C4-2B (cell line): ENCODE data around the gene CLEC18C.

ENCODE experiments used
- ZFX ChIP-seq: fragments of 450-650 bp; IDR thresholded peaks from 2 replicates; pipeline ENCODE4 v1.6.1; 2017
- TF ChIP-seq, protein P1 (sequence below): fragments of 450-650 bp; conservative IDR thresholded peaks from 2 replicates; pipeline ENCODE4 v1.5.1; 2017; ENCODE audit warnings: mild to moderate bottlenecking

DNA sequence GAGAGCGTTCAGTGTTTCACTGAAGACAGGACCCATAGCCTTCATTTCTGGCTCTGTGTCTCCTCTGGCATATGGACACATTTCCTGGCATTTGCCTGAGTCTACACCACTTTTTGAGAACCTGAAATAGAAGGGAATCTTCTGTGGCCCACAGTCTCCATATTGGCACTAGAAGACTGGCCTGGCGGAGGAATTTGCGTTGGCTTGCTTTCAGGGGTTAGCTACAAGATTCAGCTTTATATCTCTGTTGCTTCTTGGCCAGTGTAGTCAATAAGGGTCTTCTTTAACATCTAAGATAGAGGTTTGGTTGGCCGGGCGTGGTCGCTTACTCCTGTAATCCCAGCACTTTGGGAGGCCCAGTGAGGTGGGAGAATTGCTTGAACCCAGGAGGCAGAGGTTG lies 12.8 kb upstream of the CLEC18C start:
- TF ChIP-seq, protein P1, sequence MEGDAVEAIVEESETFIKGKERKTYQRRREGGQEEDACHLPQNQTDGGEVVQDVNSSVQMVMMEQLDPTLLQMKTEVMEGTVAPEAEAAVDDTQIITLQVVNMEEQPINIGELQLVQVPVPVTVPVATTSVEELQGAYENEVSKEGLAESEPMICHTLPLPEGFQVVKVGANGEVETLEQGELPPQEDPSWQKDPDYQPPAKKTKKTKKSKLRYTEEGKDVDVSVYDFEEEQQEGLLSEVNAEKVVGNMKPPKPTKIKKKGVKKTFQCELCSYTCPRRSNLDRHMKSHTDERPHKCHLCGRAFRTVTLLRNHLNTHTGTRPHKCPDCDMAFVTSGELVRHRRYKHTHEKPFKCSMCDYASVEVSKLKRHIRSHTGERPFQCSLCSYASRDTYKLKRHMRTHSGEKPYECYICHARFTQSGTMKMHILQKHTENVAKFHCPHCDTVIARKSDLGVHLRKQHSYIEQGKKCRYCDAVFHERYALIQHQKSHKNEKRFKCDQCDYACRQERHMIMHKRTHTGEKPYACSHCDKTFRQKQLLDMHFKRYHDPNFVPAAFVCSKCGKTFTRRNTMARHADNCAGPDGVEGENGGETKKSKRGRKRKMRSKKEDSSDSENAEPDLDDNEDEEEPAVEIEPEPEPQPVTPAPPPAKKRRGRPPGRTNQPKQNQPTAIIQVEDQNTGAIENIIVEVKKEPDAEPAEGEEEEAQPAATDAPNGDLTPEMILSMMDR, result no peak
- TF ChIP-seq ZFX, result no peak
